SK-N-SH (cell line): ENCODE measurements around the gene TEAD1. TPM values are rescaled to one million over a fixed set of nuclear protein-coding genes. Genes with fewer than 3 reads are reported as not detected.

Source experiments
- CTCF ChIA-PET: fragments of 300-600, 350-600 bp; formaldehyde crosslinking; extraction: SDS; loops from one replicate; lab custom pipeline; 2021; lab: Yijun Ruan, JAX
- POLR2A ChIA-PET: fragments of 350-600 bp; sonication (Branson Sonifier 250); formaldehyde crosslinking; extraction: SDS; loops from one replicate; lab custom pipeline; 2020; ENCODE audit warnings: antibody characterized with exemption, inconsistent platforms; lab: Yijun Ruan, JAX
- DNase-seq: peaks from one replicate; pipeline ENCODE4 v3.0.0; 2012
- H2AFZ ChIP-seq: fragments of 200-600 bp; sonication (generic); 2 replicates; pipeline ENCODE4 v1.8.1; 2016; ENCODE audit warnings: antibody characterized with exemption, mild to moderate bottlenecking, low read depth
- H3F3A ChIP-seq: fragments of 200-600 bp; sonication (generic); replicated peaks from 2 replicates; pipeline ENCODE3; 2016; ENCODE audit warnings: antibody characterized with exemption, mild to moderate bottlenecking; ENCODE audit not compliant: insufficient read depth
- H3K27ac ChIP-seq, 2 experiments: fragments of 200-500 bp in 1 of 2; fragments of 200-600 bp in 1 of 2; sonication (Bioruptor generic) in 1 of 2; sonication (generic), shearing (Covaris generic) in 1 of 2; 2 replicates each; pipeline versions ENCODE4 v1.5.1 to v1.6.1; 2014 to 2016; ENCODE audit warnings: low read depth in 2 of 2, inconsistent platforms in 1 of 2, low read length in 1 of 2, mild to moderate bottlenecking in 1 of 2, mixed read lengths in 1 of 2
- H3K27me3 ChIP-seq: fragments of 200-600 bp; sonication (generic), shearing (Covaris generic); 2 replicates; pipeline ENCODE4 v1.6.1; 2016; ENCODE audit warnings: mixed run types; ENCODE audit not compliant: insufficient read depth
- H3K36me3 ChIP-seq, 2 experiments: fragments of 200-500 bp in 1 of 2; fragments of 200-600 bp in 1 of 2; sonication (Bioruptor generic) in 1 of 2; sonication (generic) in 1 of 2; replicated peaks in 1 of 2; 2 replicates each; pipeline versions ENCODE3 to v1.5.1; 2014 to 2016; ENCODE audit warnings: low read length in 1 of 2, mild to moderate bottlenecking in 1 of 2; ENCODE audit not compliant: insufficient read depth in 2 of 2, control insufficient read depth in 1 of 2
- H3K4me1 ChIP-seq, 2 experiments: fragments of 200-500 bp in 1 of 2; fragments of 200-600 bp in 1 of 2; sonication (Bioruptor generic) in 1 of 2; sonication (generic), shearing (Covaris generic) in 1 of 2; 2 replicates each; pipeline versions ENCODE4 v1.5.1 to v1.6.1; 2014 to 2016; ENCODE audit warnings: low read depth in 1 of 2, low read length in 1 of 2, mixed run types in 1 of 2; ENCODE audit not compliant: insufficient read depth in 2 of 2, control insufficient read depth in 1 of 2
- H3K4me2 ChIP-seq: fragments of 200-600 bp; sonication (generic), shearing (Covaris generic); 2 replicates; pipeline ENCODE4 v1.6.1; 2017; ENCODE audit warnings: mixed run types
- H3K4me3 ChIP-seq, 2 experiments: fragments of 200-500 bp in 1 of 2; fragments of 200-600 bp in 1 of 2; sonication (Bioruptor generic) in 1 of 2; sonication (generic), shearing (Covaris generic) in 1 of 2; 2 replicates each; pipeline versions ENCODE4 v1.5.1 to v1.8.1; 2014 to 2016; ENCODE audit warnings: low read depth in 2 of 2, inconsistent platforms in 1 of 2, low read length in 1 of 2, mild to moderate bottlenecking in 1 of 2, mixed read lengths in 1 of 2, moderate library complexity in 1 of 2
- H3K79me2 ChIP-seq: fragments of 200-600 bp; sonication (generic); 2 replicates; pipeline ENCODE4 v1.8.1; 2017; ENCODE audit warnings: mild to moderate bottlenecking; ENCODE audit not compliant: insufficient read depth
- H3K9ac ChIP-seq: fragments of 200-600 bp; sonication (generic); 2 replicates; pipeline ENCODE4 v1.6.1; 2017; ENCODE audit warnings: mixed run types
- H3K9me2 ChIP-seq: fragments of 200-600 bp; sonication (generic); 2 replicates; pipeline ENCODE4 v1.6.1; 2017; ENCODE audit warnings: mixed run types
- H3K9me3 ChIP-seq: fragments of 200-600 bp; sonication (generic); 2 replicates; pipeline ENCODE4 v1.6.1; 2017; ENCODE audit warnings: mixed run types, mild to moderate bottlenecking, moderate library complexity
- H4K20me1 ChIP-seq: fragments of 200-600 bp; sonication (generic); 2 replicates; pipeline ENCODE4 v1.6.1; 2017; ENCODE audit warnings: mild to moderate bottlenecking, mixed run types; ENCODE audit not compliant: insufficient read depth
- FOSL2 ChIP-seq: IDR thresholded peaks from 2 replicates; pipeline ENCODE4 v1.4.0; 2012; ENCODE audit warnings: low read depth, mild to moderate bottlenecking, moderate library complexity, borderline replicate concordance
- FOXM1 ChIP-seq: IDR thresholded peaks from 2 replicates; pipeline ENCODE4 v1.4.0; 2012; ENCODE audit warnings: low read depth, mild to moderate bottlenecking
- JUND ChIP-seq: IDR thresholded peaks from 2 replicates; pipeline ENCODE4 v1.4.0; 2012
- MAX ChIP-seq: IDR thresholded peaks from 2 replicates; pipeline ENCODE4 v1.4.0; 2012; ENCODE audit warnings: low read depth
- PBX3 ChIP-seq: IDR thresholded peaks from 2 replicates; pipeline ENCODE4; 2012
- TCF12 ChIP-seq: IDR thresholded peaks from 2 replicates; pipeline ENCODE4 v1.4.0; 2012
- WGBS: methylation state at CpG from one replicate; pipeline ENCODE4 v1.1.6; 2017; ENCODE audit warnings: low lambda C conversion rate; 5-methylcytosine and 5-hydroxymethylcytosine counted together
- polyA plus RNA-seq, 3 experiments: library from polyadenylated mRNA; depleted of rRNA; stranded (reverse); fragments of >200 nt; gene quantifications; 2 replicates each; pipeline ENCODE4 v1.2.3, GENCODE V29; 2012

Gene TEAD1
- polyA plus RNA-seq, 1 of the 3 experiments (the other 2 are of a cell fraction): 31.2 TPM

- no peak for DNase-seq
- no peaks in the 10 kb centered on the region for H3K9me2 ChIP-seq
Measured at GRCh38 chr11:12817681-12818332, 143.6 kb downstream of the TEAD1 start.

GRCh38 chr11:12818333-12819015 lies 144.3 kb downstream of the TEAD1 start:
- 81% methylated on average over 4 of the region's 4 CpGs for WGBS
- Histone ChIP-seq H3K4me1 (peaks cover 52 to 73% of the 10 kb centered on the region in 2 experiments), H4K20me1 (peaks cover 59% of the 10 kb centered on the region), H3K36me3 (peaks cover 5 to 21% of the 10 kb centered on the region in 2 experiments), H3K27me3 (no peaks in the 10 kb centered on the region), H2AFZ (no peak overlapping the region), H3K79me2 (peaks cover 93% of the 10 kb centered on the region), H3K9me2 (no peaks in the 10 kb centered on the region), H3K9me3 (no peaks in the 10 kb centered on the region), H3K4me2 (peak overlapping the region; percentile 34; the same call in 1 of the 2 replicates), H3K27ac (peak overlapping the region; percentile 40 to 57; a peak in 3 of 4 replicates), H3F3A (peaks cover 27% of the 10 kb centered on the region), H3K4me3 (no peak overlapping the region), H3K9ac (no peak overlapping the region)
- DNase-seq: no peak
- ChIA-PET POLR2A (no interaction called here), CTCF (interaction anchor here (1.0 to 1.1 kb wide), 4 partner anchors 9 to 487 kb away, joined by 3 read pairs; no protein-coding TSS in a partner anchor)
- TF ChIP-seq TCF12 (peak; percentile 4; the same call in 1 of the 2 replicates), PBX3 (no peak), FOSL2 (peak; percentile 41; the same call in 1 of the 2 replicates)

More at GRCh38 chr11:12817681-12818332, 143.6 kb downstream of the TEAD1 start:
- H3K4me2 ChIP-seq: peak overlapping the region; percentile 34; the same call in 1 of the 2 replicates
- peaks cover 32% of the 10 kb centered on the region for H3F3A ChIP-seq
- 83% methylated on average over 6 of the region's 6 CpGs for WGBS
- H3K4me1 ChIP-seq: peaks cover 52 to 73% of the 10 kb centered on the region in 2 experiments
- TF ChIP-seq MAX: no peak
- TF ChIP-seq TCF12: peak; percentile 37; the same call in 1 of the 2 replicates
- TF ChIP-seq JUND: no peak
- TF ChIP-seq FOXM1: no peak
- TF ChIP-seq, all 33 proteins: peak for 1
- CTCF ChIA-PET: interaction anchor here (1.0 to 5.7 kb wide), 5 partner anchors 10 to 487 kb away, joined by 3 to 42 read pairs (median 3); no protein-coding TSS in a partner anchor
- Histone ChIP-seq H3K27ac (peak overlapping the region; percentile 57 to 96; a peak in 3 of 4 replicates), H3K4me3 (no peak overlapping the region), H3K79me2 (peaks cover 93% of the 10 kb centered on the region), H3K27me3 (no peaks in the 10 kb centered on the region), H3K36me3 (peaks cover 5 to 17% of the 10 kb centered on the region in 2 experiments), H4K20me1 (peaks cover 65% of the 10 kb centered on the region), H3K9me3 (no peaks in the 10 kb centered on the region), H2AFZ (no peak overlapping the region), H3K9ac (no peak overlapping the region)
- POLR2A ChIA-PET: no interaction called here
